ENCODE data around the gene TRIM72. TPM values are rescaled to one million over a fixed set of nuclear protein-coding genes. Genes with fewer than 3 reads are reported as not detected.
A peak's percentile ranks its signal among the peaks of the same experiment; 100 is the strongest.
"Not testable (repeated sequence)": the region's sequence is repeated elsewhere in the genome, so short reads cannot be mapped to it uniquely, and the experiment has no call there.

TRIM72 gene
- total and polyA plus RNA-seq, 8 donors = under 0.01 to 0.12 (median 0.02) TPM; not detected in 5

DNA sequence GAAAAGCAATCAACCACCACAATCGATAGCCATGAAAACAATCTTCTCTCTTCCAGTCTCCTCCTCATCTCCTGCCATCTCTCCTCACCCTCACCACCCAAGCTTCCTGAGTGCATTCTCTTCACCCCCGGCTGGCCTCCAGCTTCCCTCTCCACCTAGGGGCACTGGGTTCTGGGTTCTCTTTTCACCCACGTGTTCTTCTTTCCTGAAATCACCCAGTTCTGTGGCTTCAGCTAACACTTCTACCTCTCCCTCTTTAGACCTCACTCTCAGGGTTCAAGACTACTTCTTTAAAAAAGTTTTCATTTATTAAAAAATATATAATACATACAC, 54.1 kb downstream of the TRIM72 start:
- H3K4me3 ChIP-seq = no peak overlapping the region
- DNase-seq (no peak), FAIRE-seq (no peak), ATAC-seq (no peak)
- H3K36me3 ChIP-seq = no peaks in the 10 kb centered on the region
- TF ChIP-seq, protein P1, sequence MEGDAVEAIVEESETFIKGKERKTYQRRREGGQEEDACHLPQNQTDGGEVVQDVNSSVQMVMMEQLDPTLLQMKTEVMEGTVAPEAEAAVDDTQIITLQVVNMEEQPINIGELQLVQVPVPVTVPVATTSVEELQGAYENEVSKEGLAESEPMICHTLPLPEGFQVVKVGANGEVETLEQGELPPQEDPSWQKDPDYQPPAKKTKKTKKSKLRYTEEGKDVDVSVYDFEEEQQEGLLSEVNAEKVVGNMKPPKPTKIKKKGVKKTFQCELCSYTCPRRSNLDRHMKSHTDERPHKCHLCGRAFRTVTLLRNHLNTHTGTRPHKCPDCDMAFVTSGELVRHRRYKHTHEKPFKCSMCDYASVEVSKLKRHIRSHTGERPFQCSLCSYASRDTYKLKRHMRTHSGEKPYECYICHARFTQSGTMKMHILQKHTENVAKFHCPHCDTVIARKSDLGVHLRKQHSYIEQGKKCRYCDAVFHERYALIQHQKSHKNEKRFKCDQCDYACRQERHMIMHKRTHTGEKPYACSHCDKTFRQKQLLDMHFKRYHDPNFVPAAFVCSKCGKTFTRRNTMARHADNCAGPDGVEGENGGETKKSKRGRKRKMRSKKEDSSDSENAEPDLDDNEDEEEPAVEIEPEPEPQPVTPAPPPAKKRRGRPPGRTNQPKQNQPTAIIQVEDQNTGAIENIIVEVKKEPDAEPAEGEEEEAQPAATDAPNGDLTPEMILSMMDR (IDR thresholded peaks at IDR 0.05) = no peak
- H3K27me3 ChIP-seq = peaks cover 0 to 3% (median 0%) of the 10 kb centered on the region in 4 donors
- WGBS, 2 donors = 47 to 49% methylated on average over 3 of the region's 3 CpGs
- no peaks in the 10 kb centered on the region for H3K4me1 ChIP-seq
- intact Hi-C loops (cut with DNase I) = no loop called here
- no peaks in the 10 kb centered on the region for H3K9me3 ChIP-seq
- H3K27ac ChIP-seq = no peak overlapping the region

DNA sequence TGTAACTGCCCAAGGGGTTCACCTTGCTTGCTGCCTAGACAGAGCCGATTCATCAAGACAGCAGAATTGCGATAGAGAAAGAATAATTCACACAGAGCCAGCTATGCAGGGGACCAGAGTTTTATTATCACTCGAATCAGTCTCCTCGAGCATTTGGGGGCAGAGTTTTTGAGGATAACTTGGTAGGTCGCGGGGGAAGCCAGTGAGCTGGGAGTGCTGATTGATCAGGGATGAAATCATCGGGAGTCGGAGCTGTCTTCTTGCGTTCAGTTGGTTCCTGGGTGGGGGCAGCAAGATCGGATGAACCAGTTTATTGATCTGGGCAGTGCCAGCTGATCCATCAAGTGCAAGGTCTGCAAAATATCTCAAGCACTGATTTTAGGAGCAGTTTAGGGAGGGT, 55.0 kb downstream of the TRIM72 start:
- WGBS, 2 donors = 44 to 54% methylated on average over 10 of the region's 10 CpGs
- intact Hi-C loops (cut with DNase I) = no loop called here
- Histone ChIP-seq H3K9me3 (no peaks in the 10 kb centered on the region), H3K4me1 (no peaks in the 10 kb centered on the region), H3K27ac (peak overlapping the region in 1 of 4 donors; percentile 23), H3K27me3 (peaks cover 0 to 3% (median 0%) of the 10 kb centered on the region in 4 donors), H3K36me3 (no peaks in the 10 kb centered on the region), H3K4me3 (no peak overlapping the region)
- no peak for ATAC-seq
- DNase-seq = peak in 1 of 6 donors; percentile 15
- TF ChIP-seq, protein P1 (IDR thresholded peaks at IDR 0.05) = no peak
- no peak for FAIRE-seq

DNA sequence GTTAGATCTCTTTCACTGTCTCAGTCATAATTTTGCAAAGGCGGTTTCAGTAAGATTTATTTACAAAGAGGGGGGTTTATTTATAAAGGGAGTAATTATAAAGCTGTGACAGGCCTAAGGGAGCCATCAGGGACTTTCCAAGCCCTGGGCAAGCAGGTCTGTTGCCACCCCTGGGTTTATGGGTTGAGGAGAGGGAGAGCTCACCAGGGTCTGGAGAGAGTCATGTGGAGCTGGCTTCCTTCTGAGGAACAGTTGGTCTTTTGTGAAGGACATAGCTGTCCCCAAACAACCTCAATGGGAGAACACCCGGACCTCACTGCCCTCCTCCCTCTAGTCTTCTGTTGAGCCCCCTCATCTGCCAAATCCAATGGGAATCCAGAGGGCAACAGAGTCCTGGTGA, 55.6 kb downstream of the TRIM72 start:
- FAIRE-seq (no peak), ATAC-seq (peak in 2 of 4 donors; percentile 55 to 67), DNase-seq (peak in 1 of 6 donors; percentile 13)
- Histone ChIP-seq H3K27ac (peak overlapping the region in 1 of 4 donors; percentile 23), H3K27me3 (peaks cover 0 to 3% (median 0%) of the 10 kb centered on the region in 4 donors), H3K4me1 (no peaks in the 10 kb centered on the region), H3K4me3 (no peak overlapping the region), H3K36me3 (no peaks in the 10 kb centered on the region), H3K9me3 (no peaks in the 10 kb centered on the region)
- intact Hi-C loops (cut with DNase I) = no loop called here
- 21 to 32% methylated on average over 2 of the region's 2 CpGs for WGBS, 2 donors
- TF ChIP-seq, protein P1 (IDR thresholded peaks at IDR 0.05) = no peak

DNA sequence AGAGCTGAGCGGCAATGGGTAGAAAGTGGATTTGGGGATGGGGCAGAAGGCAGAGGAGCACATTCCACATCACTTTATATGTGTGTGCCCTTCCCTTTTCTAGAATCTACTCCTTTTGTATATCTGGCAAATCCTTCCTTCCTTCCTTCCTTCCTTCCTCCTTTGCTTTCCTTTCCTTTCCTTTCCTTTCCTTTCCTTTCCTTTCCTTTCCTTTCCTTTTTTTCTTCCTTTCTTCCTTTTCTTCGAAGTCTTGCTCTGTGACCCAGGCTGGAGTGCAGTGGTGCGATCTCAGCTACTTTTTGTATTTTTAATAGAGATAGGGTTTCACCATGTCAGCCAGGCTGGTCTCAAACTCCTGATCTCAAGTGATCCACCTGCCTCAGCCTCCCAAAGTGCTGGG, 56.1 kb downstream of the TRIM72 start:
- WGBS, 2 donors = 75 to 84% methylated on average over 3 of the region's 3 CpGs
- ATAC-seq; DNase-seq; FAIRE-seq; H3K27me3 ChIP-seq; H3K36me3 ChIP-seq; H3K4me3 ChIP-seq; intact Hi-C loops (cut with DNase I); H3K4me1 ChIP-seq; H3K9me3 ChIP-seq: not testable (repeated sequence)
- peak overlapping the region in 1 of 4 donors; percentile 23 for H3K27ac ChIP-seq

DNA sequence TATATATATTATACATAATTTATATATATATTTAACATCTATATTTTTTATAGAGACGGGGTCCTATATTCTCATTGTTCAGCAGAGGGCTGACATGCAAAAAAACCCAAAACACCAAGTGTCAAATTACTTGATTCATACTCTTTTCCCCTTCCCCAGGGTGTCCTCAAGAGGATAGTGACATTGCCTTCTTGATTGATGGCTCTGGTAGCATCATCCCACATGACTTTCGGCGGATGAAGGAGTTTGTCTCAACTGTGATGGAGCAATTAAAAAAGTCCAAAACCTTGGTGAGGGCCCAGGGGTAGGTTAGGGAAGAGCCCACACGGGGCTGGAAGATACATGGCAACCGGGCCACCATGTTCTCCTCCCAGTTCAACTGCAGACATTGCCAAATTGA, 56.9 kb downstream of the TRIM72 start:
- Histone ChIP-seq H3K36me3 (no peaks in the 10 kb centered on the region), H3K27me3 (peaks cover 0 to 3% (median 0%) of the 10 kb centered on the region in 4 donors), H3K4me1 (no peaks in the 10 kb centered on the region), H3K27ac (no peak overlapping the region), H3K9me3 (no peaks in the 10 kb centered on the region), H3K4me3 (no peak overlapping the region)
- no peak for FAIRE-seq
- intact Hi-C loops (cut with DNase I) = no loop called here
- DNase-seq = no peak
- TF ChIP-seq, protein P1 (IDR thresholded peaks at IDR 0.05) = no peak
- ATAC-seq = no peak
- 74 to 78% methylated on average over 5 of the region's 5 CpGs for WGBS, 2 donors
